Hepatocyte (in vitro differentiated cells): ENCODE results near the gene RAB28. TPM values are rescaled to one million over a fixed set of nuclear protein-coding genes. Genes with fewer than 3 reads are reported as not detected.

Experiments used
- DNase-seq: peaks from one replicate; pipeline ENCODE4 v3.0.0-alpha.2; 2016; ENCODE audit warnings: low spot score
- H2AFZ ChIP-seq: fragments of 200-600 bp; sonication (generic); 2 replicates; pipeline ENCODE4 v1.6.0; 2016; ENCODE audit warnings: antibody characterized with exemption, mild to moderate bottlenecking
- H3K27ac ChIP-seq: fragments of 200-600 bp; sonication (generic); 2 replicates; pipeline ENCODE4 v1.5.1; 2016; ENCODE audit warnings: mild to moderate bottlenecking
- H3K27me3 ChIP-seq: fragments of 200-600 bp; sonication (generic); 2 replicates; pipeline ENCODE4 v1.6.1; 2016
- H3K36me3 ChIP-seq: fragments of 200-600 bp; sonication (generic); replicated peaks from 2 replicates; pipeline ENCODE4 v1.5.1; 2016; ENCODE audit warnings: low read depth; ENCODE audit not compliant: insufficient read depth
- H3K4me1 ChIP-seq: fragments of 200-600 bp; sonication (generic); 2 replicates; pipeline ENCODE4 v1.5.1; 2016; ENCODE audit warnings: mild to moderate bottlenecking, moderate library complexity; ENCODE audit not compliant: insufficient read depth
- H3K4me2 ChIP-seq: fragments of 200-600 bp; sonication (generic); 2 replicates; pipeline ENCODE4 v1.6.0; 2016
- H3K4me3 ChIP-seq: fragments of 200-600 bp; sonication (generic); 2 replicates; pipeline ENCODE4 v1.5.1; 2016; ENCODE audit warnings: mild to moderate bottlenecking
- H3K79me2 ChIP-seq: fragments of 200-600 bp; sonication (generic); 2 replicates; pipeline ENCODE4 v1.6.0; 2017; ENCODE audit warnings: mild to moderate bottlenecking
- H3K9me2 ChIP-seq: fragments of 200-600 bp; sonication (generic); replicated peaks from 2 replicates; pipeline ENCODE4 v1.6.0; 2017; ENCODE audit warnings: mild to moderate bottlenecking; ENCODE audit not compliant: insufficient read depth
- H3K9me3 ChIP-seq: fragments of 200-600 bp; sonication (generic); 2 replicates; pipeline ENCODE4 v1.5.1; 2016; ENCODE audit warnings: low read depth, mild to moderate bottlenecking
- H4K20me1 ChIP-seq: fragments of 200-600 bp; sonication (generic); 2 replicates; pipeline ENCODE4 v1.6.0; 2016; ENCODE audit warnings: mild to moderate bottlenecking; ENCODE audit not compliant: insufficient read depth, poor library complexity, severe bottlenecking
- EZH2 ChIP-seq: fragments of 200-600 bp; sonication (generic); IDR thresholded peaks from 2 replicates; pipeline ENCODE4 v1.6.1; 2016; ENCODE audit warnings: antibody characterized with exemption, mild to moderate bottlenecking, borderline replicate concordance
- EZH2phosphoT487 ChIP-seq: fragments of 200-600 bp; sonication (generic); IDR thresholded peaks from one replicate; pipeline ENCODE4 v1.6.1; 2018; ENCODE audit warnings: antibody characterized with exemption, mild to moderate bottlenecking, low read depth, moderate library complexity; ENCODE audit not compliant: unreplicated experiment, severe bottlenecking
- WGBS: methylation state at CpG from one replicate; pipeline ENCODE4 v1.1.6; 2016; ENCODE audit warnings: low lambda C conversion rate; ENCODE audit errors: missing lambda C conversion rate; 5-methylcytosine and 5-hydroxymethylcytosine counted together
- polyA plus RNA-seq: library from polyadenylated mRNA; unstranded; fragments of >200 nt; fragmentation: Nextera tagmentation; extraction: Ambion mirVana; gene quantifications from 2 replicates; pipeline ENCODE4 v1.2.1, GENCODE V29; 2016
- total RNA-seq: library from RNA; depleted of rRNA; stranded (reverse); fragments of >200 nt; gene quantifications from 2 replicates; pipeline ENCODE4 v1.2.3, GENCODE V29; 2014
- TF ChIP-seq, protein P1 (sequence below): fragments of 200-600 bp; sonication (generic); IDR thresholded peaks from 2 replicates; pipeline ENCODE4 v1.5.1; 2016; ENCODE audit warnings: antibody characterized with exemption, mild to moderate bottlenecking; ENCODE audit not compliant: poor library complexity

Gene RAB28
- total and polyA plus RNA-seq, 2 experiments from 2014 or later: 14.5 to 26.1 TPM

DNA sequence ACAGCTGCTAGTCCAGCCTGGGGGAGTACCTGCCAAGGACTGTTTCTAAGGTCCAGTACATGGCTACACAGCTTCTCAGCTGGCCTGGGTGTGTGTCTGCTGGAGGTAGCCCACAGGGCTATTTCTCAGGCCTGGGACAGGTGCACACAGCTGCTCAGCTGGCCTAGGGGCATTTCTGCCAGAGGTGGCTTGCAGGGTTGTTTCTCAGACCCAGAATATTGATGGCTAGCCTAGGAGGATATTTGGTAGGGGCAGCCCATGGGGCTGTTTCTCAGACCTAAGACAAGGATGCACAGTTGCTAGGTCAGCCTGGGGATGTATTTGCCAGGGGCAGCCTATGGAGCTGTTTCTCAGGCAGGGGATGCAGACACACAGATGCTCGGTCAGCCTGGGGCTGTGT, 29.4 kb downstream of the RAB28 start:
- no peaks in the 10 kb centered on the region for H4K20me1 ChIP-seq
- H3K4me1 ChIP-seq: no peaks in the 10 kb centered on the region
- no peak for TF ChIP-seq EZH2phosphoT487
- TF ChIP-seq, protein P1, sequence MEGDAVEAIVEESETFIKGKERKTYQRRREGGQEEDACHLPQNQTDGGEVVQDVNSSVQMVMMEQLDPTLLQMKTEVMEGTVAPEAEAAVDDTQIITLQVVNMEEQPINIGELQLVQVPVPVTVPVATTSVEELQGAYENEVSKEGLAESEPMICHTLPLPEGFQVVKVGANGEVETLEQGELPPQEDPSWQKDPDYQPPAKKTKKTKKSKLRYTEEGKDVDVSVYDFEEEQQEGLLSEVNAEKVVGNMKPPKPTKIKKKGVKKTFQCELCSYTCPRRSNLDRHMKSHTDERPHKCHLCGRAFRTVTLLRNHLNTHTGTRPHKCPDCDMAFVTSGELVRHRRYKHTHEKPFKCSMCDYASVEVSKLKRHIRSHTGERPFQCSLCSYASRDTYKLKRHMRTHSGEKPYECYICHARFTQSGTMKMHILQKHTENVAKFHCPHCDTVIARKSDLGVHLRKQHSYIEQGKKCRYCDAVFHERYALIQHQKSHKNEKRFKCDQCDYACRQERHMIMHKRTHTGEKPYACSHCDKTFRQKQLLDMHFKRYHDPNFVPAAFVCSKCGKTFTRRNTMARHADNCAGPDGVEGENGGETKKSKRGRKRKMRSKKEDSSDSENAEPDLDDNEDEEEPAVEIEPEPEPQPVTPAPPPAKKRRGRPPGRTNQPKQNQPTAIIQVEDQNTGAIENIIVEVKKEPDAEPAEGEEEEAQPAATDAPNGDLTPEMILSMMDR: no peak
- no peak for TF ChIP-seq EZH2
- 100% methylated on average over 1 of the region's 1 CpG for WGBS
- H2AFZ ChIP-seq: no peak overlapping the region
- no peaks in the 10 kb centered on the region for H3K27me3 ChIP-seq
- H3K4me2 ChIP-seq: no peak overlapping the region
- H3K9me2 ChIP-seq: no peaks in the 10 kb centered on the region
- H3K79me2 ChIP-seq: no peaks in the 10 kb centered on the region
- H3K9me3 ChIP-seq: no peaks in the 10 kb centered on the region
- no peaks in the 10 kb centered on the region for H3K36me3 ChIP-seq
- H3K4me3 ChIP-seq: no peak overlapping the region
- DNase-seq: no peak
- H3K27ac ChIP-seq: no peak overlapping the region

DNA sequence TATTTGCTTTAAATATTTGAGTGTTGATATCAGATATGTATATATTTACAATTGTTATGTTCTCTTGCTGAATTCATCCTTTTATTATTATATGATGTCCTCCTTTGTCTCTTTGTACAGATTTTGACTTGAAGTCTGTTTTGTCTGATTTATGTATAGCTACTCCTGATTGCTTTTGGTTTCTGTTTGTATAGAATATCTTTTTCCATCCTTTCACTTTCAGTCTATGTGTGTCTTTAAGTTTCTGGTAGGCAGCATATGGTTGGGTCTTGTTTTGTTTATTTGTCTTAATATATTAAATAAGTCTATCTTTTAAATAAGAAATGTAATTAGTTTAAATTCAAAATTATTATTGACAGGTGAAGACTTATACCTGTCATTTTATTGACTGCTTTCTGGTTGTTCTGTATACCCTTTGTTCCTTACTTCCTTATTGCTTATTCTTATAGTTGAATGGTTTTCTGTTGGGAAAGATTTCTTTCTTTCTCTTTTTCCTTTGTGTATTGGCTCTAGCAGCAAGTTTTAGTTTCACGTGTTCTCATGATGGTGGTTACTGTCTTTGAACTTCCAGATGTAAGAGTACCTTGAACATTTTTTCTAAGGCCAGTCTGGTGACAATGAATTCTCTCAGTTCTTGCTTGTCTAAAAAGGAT, 31.1 kb downstream of the RAB28 start:
- WGBS: 100% methylated on average over 1 of the region's 1 CpG
- H3K9me2 ChIP-seq: no peaks in the 10 kb centered on the region
- H3K4me3 ChIP-seq: no peak overlapping the region
- no peak overlapping the region for H3K27ac ChIP-seq
- no peaks in the 10 kb centered on the region for H3K9me3 ChIP-seq
- no peaks in the 10 kb centered on the region for H3K36me3 ChIP-seq
- H4K20me1 ChIP-seq: no peaks in the 10 kb centered on the region
- H3K79me2 ChIP-seq: no peaks in the 10 kb centered on the region
- TF ChIP-seq EZH2phosphoT487 (no peak), EZH2 (no peak)
- TF ChIP-seq, protein P1: no peak
- no peaks in the 10 kb centered on the region for H3K4me1 ChIP-seq
- no peak for DNase-seq
- no peak overlapping the region for H2AFZ ChIP-seq
- H3K4me2 ChIP-seq: no peak overlapping the region
- H3K27me3 ChIP-seq: no peaks in the 10 kb centered on the region

DNA sequence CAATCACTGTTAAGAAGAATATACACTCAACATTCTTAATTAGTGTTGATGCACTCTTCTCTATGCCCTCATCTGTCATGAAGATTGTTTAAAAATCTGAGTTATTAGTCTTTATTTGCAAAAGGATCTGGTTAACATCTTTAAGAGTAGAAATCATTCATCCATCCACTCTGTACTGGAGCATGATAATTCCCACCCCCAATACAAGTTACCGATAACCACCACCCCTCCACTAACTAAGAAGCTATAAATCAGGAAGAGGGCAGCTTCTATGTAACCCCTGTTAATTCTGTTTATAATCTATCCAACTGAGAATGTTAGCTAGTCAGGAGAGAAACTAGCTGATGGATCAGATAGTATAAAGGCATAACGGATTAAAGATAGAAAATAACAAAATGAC, 34.5 kb downstream of the RAB28 start:
- no peak overlapping the region for H3K4me2 ChIP-seq
- TF ChIP-seq, protein P1: no peak
- TF ChIP-seq EZH2 (no peak), EZH2phosphoT487 (no peak)

More for the DNA sequence above, 34.5 kb downstream of the RAB28 start:
- Histone ChIP-seq H4K20me1 (no peaks in the 10 kb centered on the region), H3K27ac (no peak overlapping the region), H3K27me3 (no peaks in the 10 kb centered on the region), H3K9me3 (no peaks in the 10 kb centered on the region), H3K4me1 (no peaks in the 10 kb centered on the region), H3K79me2 (no peaks in the 10 kb centered on the region), H3K4me3 (no peak overlapping the region), H2AFZ (no peak overlapping the region), H3K9me2 (no peaks in the 10 kb centered on the region), H3K36me3 (no peaks in the 10 kb centered on the region)
- no peak for DNase-seq
- 84% methylated on average over 2 of the region's 2 CpGs for WGBS
